Stimulated activated CD8-positive, alpha-beta memory T cell treated with anti-CD3 and anti-CD28 coated beads, Interleukin-15, amount 100 ng/mL, for 4 hours (primary cell): ENCODE measurements around the gene RRBP1.
"Not testable (repeated sequence)": the region's sequence is repeated elsewhere in the genome, so short reads cannot be mapped to it uniquely, and the experiment has no call there.

Experiments
- DNase-seq, 2 donors: peaks; one replicate each; pipeline ENCODE4 v3.0.0-alpha.2; 2020; ENCODE audit warnings: low read depth in 2 of 2

Gene RRBP1

GRCh38 chr20:17662333-17663039 lies 19.6 kb downstream of the RRBP1 start:
- no peak for DNase-seq

DNA sequence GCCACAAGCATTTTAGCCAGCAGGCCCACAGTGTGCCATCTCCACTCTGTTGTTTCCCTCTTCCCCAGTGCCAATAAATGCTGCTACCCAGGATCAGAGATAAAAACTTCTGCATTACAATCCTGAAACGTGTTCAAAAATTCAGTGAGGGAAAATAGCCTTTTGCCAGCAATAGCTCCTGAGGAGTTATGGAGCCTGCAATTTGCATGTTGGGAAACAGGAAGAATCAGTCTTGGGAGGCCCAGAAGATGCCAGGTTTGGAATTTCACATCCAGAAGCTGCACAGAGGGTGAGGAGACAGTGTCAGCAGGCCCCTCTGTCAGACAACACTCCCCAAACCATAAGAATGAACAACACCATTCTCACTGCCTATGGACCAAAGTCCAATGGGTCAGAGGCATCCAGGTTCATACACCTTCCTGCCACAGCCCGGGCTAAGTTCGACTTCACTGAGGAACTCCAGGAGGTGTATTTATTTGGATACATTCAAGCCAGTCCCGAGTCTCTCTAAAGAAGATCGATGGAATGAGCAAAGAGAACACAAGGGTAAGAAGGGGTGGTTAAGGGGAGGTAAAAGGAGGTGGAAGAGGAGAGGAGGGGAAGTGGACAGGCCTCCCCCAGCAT lies 20.8 kb downstream of the RRBP1 start:
- DNase-seq: no peak

- DNase-seq: no peak
Observed at GRCh38 chr20:17660667-17661066, 21.4 kb downstream of the RRBP1 start.

DNA sequence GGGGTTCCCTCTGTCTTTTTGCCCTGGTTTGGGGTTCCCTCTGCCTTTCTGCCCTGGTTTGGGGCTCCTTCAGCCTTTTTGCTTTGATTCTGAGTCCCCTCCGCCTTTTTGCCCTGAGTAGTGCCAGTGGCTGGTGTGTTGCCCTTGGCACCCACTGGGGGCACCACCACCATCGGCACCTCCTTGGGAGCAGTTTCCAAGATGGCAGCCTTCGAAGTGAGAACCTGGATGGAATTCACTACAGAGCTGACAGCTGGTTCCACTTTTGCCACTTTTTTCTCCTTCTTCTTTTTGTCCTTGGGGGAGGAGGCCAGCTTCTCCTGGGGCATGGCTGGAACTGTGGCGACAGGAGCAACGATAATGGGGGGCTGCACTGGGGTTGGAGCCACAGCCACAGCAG lies 22.2 kb downstream of the RRBP1 start:
- no peak for DNase-seq

- not testable (repeated sequence) for DNase-seq
Observed at GRCh38 chr20:17659344-17659743, 22.7 kb downstream of the RRBP1 start.

- DNase-seq: no peak
Observed at GRCh38 chr20:17658648-17658993, 23.4 kb downstream of the RRBP1 start.

- no peak for DNase-seq
Observed at GRCh38 chr20:17657898-17658647, 24.0 kb downstream of the RRBP1 start.

- no peak for DNase-seq
Observed at GRCh38 chr20:17657079-17657825, 24.8 kb downstream of the RRBP1 start.

DNA sequence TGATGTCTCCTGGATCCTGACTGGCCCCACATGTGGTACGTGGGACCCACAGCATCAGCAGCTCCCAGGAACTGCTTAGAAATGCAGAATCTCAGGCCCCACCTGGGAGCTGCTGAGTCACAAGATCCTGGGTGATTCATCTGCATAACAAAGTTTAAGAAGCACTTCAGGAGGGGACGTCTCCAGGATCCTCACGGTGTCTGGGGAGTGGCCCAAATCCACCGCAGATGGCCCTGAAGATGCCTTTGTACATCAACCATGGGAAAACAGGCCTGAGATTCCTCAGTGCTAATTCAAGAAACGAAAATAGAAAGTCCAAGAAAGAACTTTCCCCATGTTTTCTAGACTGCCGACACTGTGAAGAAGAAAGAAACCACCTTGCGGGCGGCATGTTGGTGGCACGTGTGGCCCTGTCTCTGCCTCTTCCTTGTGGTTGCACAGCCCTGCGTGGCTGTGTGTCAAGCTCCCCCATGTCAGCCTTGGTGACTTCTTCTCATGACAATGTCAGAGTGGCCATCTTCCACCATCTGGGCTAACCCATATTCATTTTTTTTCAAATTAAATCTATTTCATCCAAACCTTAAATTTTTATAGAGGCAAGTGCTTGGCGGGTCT lies 26.1 kb downstream of the RRBP1 start:
- no peak for DNase-seq

GRCh38 chr20:17655286-17655651 lies 26.8 kb downstream of the RRBP1 start:
- no peak for DNase-seq

GRCh38 chr20:17654649-17655285 lies 27.3 kb downstream of the RRBP1 start:
- no peak for DNase-seq

GRCh38 chr20:17653835-17654648 lies 28.0 kb downstream of the RRBP1 start:
- no peak for DNase-seq

GRCh38 chr20:17652411-17652810 lies 29.6 kb downstream of the RRBP1 start:
- no peak for DNase-seq

- DNase-seq: no peak
Observed at GRCh38 chr20:17651760-17652388, 30.2 kb downstream of the RRBP1 start.

DNA sequence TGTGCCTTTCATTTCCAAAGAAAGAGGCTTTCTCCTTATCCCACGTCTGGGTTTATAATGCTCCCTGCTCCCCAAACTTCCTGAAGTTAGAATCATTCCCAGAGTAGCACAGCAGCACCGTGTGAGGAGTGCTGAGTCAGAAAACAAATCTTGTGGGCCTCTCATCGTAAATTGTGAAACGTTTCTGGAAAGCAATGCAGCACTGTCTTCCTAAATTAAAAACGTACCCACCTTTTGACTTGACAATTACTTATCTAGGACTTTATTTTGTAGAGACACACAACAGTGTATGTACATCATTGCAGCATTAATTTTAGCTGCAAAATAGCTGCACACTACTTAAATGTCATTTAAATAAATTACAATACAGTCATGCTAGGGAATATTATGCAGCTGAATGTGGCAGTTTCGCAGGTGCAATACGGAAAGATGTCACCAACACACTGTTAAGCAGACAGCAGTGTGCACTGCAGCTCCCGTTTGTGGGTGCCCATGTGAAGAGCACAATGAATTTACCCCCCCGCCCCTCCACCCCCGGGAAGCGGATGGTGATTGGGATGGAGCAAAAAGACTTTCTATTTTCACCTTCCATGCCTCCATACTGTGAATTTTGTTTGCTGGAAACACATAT lies 30.8 kb downstream of the RRBP1 start:
- DNase-seq: no peak

GRCh38 chr20:17650301-17651128 lies 31.5 kb downstream of the RRBP1 start:
- DNase-seq: no peak

GRCh38 chr20:17648791-17649730 lies 33.0 kb downstream of the RRBP1 start:
- no peak for DNase-seq

DNA sequence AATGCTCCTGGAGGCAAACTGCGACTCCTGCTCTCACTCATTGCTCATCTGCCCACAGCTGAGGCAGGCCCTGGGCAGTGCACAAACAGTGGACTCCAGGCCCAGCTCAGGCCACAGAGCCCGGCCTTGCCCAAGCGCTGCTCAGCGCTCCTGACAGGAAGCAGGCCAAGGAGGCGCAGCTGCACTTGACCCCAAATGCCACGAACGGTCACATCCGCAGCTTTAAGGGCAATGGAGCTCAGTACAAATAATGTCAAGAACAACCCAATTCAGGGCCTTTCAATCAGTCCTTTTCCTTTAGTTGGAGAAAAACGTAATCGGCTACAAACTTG lies 33.8 kb downstream of the RRBP1 start:
- no peak for DNase-seq
